ENCODE results near the gene FGF13.

Gene FGF13

DNA sequence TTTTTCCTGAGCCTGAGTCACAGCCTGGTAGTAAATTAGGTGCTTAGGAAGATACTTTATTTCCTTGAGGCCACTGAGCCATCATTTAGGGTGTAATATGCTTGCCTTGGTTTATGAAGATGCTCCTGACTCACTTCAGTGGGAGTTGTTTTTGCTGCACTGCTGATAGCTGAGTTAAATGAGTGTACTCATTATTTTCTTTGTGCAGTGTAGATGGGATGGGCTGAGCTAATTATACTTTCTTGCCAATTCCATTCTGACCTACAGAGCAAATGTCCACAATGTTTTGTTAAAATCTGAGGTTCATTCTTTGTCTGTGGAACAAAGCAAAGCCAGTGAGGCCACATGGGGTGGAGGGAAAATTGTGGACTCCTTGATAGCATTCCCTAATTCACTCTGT, 60.0 kb downstream of the FGF13 start:
- no peak for DNase-seq

DNA sequence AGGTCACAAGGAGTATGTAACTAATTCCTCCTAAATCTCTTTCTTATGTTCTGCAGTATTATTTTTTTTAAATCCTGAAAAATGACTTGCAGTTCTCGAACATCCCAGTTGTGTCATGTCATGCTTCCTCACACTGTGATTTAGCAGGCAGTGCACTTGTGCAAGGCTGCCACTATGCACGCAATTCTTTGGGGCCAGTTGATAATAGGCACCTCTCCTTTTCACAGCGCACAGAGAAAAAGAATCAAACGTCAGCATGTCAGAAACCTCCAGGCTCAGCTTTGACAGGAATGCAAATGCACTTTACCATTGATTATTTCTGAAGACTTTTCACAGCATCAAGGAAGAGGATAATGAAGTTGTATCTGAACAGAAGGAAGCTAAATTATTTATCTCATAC, 62.9 kb downstream of the FGF13 start:
- DNase-seq: no peak

DNA sequence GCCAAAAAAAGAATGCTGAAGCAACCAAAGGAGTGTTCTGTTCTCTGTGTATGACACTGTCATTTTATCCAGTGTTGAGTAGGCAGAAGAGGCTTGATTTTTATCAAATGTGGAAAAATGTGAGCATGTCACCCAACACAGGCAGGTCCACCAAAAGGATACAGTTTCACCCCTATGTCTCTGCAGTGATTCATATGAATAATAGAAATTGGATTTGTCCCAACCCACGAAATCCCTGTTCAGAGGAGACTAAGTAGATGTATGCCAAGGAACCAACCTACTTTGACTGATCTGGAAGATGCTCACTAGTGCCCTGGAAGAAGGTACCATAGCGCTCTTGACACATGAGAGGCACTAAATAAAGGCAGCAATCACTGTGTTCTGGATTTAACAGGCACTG, 72.5 kb downstream of the FGF13 start:
- no peak for DNase-seq
